ENCODE results near the gene CHAC2. TPM values are rescaled to one million over a fixed set of nuclear protein-coding genes. Genes with fewer than 3 reads are reported as not detected.

CHAC2 gene
- total and polyA plus RNA-seq, 2 of the 4 experiments (the other 2 are of a cell fraction): 2.4 to 3.9 TPM

DNA sequence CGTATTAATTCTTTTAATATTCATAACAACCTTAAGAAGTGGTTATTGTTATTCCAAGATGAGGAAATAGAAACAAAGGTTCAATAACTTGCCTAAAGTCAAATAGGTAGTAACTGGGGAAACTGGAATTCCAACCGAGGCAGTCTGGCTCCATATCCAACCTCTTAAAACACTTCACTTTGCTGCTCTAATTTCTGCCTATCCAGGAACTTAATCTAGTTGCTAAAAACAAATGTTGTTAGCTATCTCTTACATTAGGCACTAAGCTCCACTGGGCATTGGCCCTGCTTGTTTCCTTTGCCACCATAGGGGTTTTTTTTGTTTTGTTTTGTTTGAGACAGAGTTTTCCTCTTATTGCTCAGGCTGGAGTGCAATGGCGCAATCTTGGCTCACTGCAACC, 44.0 kb downstream of the CHAC2 start:
- no peaks in the 10 kb centered on the region for H3K9me1 ChIP-seq (ENCODE audit: insufficient read depth, low read length)
- no peak overlapping the region for H3K9ac ChIP-seq (ENCODE audit: low read depth, low read length)
- DNase-seq (no peak), ATAC-seq (ENCODE audit: low read depth) (no peak)
- no TSS peak for BruUV-seq (replicated peaks)
- H3K27ac ChIP-seq (ENCODE audit: insufficient read depth, low read length): no peak overlapping the region
- no peak overlapping the region for H2BK15ac ChIP-seq (ENCODE audit: low read depth, low read length)
- H4K20me1 ChIP-seq (ENCODE audit: insufficient read depth, low read length): no peaks in the 10 kb centered on the region
- no peak overlapping the region for H3K23ac ChIP-seq (ENCODE audit: low read depth, low read length)
- TF ChIP-seq SMC3 (IDR thresholded peaks at IDR 0.05; ENCODE audit: low read depth, low read length) (no peak), MAZ (IDR thresholded peaks at IDR 0.05; ENCODE audit: borderline replicate concordance, low read depth, low read length) (no peak), MXI1 (IDR thresholded peaks at IDR 0.05; ENCODE audit: borderline replicate concordance, low read depth, low read length) (no peak), RCOR1 (IDR thresholded peaks at IDR 0.05; ENCODE audit: insufficient replicate concordance, low read length) (no peak), CEBPB (IDR thresholded peaks at IDR 0.05; ENCODE audit: low read depth, low read length) (no peak), RFX5 (IDR thresholded peaks at IDR 0.05; ENCODE audit: low read depth, low read length) (no peak)
- no peak overlapping the region for H2AK9ac ChIP-seq (replicated peaks; ENCODE audit: low read depth, low read length, poor library complexity)
- intact Hi-C loops (cut with micrococcal nuclease) (loop anchor here (5.0 kb wide), 1 partner anchor 81 kb away; no protein-coding TSS in a partner anchor), dilution Hi-C loops (cut with HindIII; ENCODE audit: low sequenced_read_pairs, unreplicated experiment) (no loop called here), in situ Hi-C loops (cut with MboI; ENCODE audit: low sequenced_read_pairs) (no loop called here)
- no peak overlapping the region for H2BK5ac ChIP-seq (ENCODE audit: low read depth, low read length, poor library complexity, severe bottlenecking)
- H2BK120ac ChIP-seq (ENCODE audit: low read depth, low read length): no peak overlapping the region
- no peaks in the 10 kb centered on the region for H3K4me1 ChIP-seq (ENCODE audit: control insufficient read depth, insufficient read depth, low read length)
- H2AFZ ChIP-seq (replicated peaks; ENCODE audit: low read length, poor library complexity): no peak overlapping the region
- ChIA-PET CTCF (no interaction called here), POLR2A (ENCODE audit: unreplicated experiment) (no interaction called here)
- H4K8ac ChIP-seq (ENCODE audit: low read depth in 2 of 2, low read length in 2 of 2): no peak overlapping the region
- no peak overlapping the region for H3K4me3 ChIP-seq (ENCODE audit: insufficient read depth, low read depth, low read length)
- no peak overlapping the region for H2BK20ac ChIP-seq (ENCODE audit: low read depth, low read length)
- no peaks in the 10 kb centered on the region; a peak in 1 of 4 replicates for H3K79me1 ChIP-seq (ENCODE audit: low read depth in 1 of 2, low read length in 2 of 2)
- no CpG with 5 or more reads among the region's 3 CpGs for WGBS, 2 experiments (ENCODE audit: extremely low coverage in 2 of 2, insufficient read length in 1 of 2)
- H4K5ac ChIP-seq (ENCODE audit: low read depth, low read length): no peak overlapping the region
- H3K14ac ChIP-seq (replicated peaks; ENCODE audit: low read depth, low read length): no peak overlapping the region
- no peak overlapping the region for H2AK5ac ChIP-seq (ENCODE audit: low read depth, low read length)
- H3K18ac ChIP-seq (ENCODE audit: low read depth, low read length): no peak overlapping the region
- no peaks in the 10 kb centered on the region for H3K9me3 ChIP-seq (ENCODE audit: control insufficient read depth, insufficient read depth, low read length)
- H4K91ac ChIP-seq (ENCODE audit: insufficient read depth, low read depth, low read length): no peak overlapping the region
- no peak overlapping the region for H3K4ac ChIP-seq (ENCODE audit: low read depth, low read length)
- peaks cover 26% of the 10 kb centered on the region for H3K36me3 ChIP-seq (ENCODE audit: control insufficient read depth, insufficient read depth, low read length)
- H3K56ac ChIP-seq (ENCODE audit: extremely low read depth, insufficient read depth, low read length): no peak overlapping the region
- no peak overlapping the region for H3K4me2 ChIP-seq (ENCODE audit: low read depth, low read length)
- H3K27me3 ChIP-seq (ENCODE audit: control insufficient read depth, insufficient read depth, low read length): no peaks in the 10 kb centered on the region

All from IMR-90 (cell line).